SKM-1 (cell line): Measurements from ENCODE around the gene SATL1.
"Not testable (repeated sequence)": the region's sequence is repeated elsewhere in the genome, so short reads cannot be mapped to it uniquely, and the experiment has no call there.

ENCODE experiments used
- DNase-seq: peaks from one replicate; lab custom pipeline; 2025; ENCODE audit not compliant: unreplicated experiment; lab: John Stamatoyannopoulos, UW

Gene SATL1, protein sequence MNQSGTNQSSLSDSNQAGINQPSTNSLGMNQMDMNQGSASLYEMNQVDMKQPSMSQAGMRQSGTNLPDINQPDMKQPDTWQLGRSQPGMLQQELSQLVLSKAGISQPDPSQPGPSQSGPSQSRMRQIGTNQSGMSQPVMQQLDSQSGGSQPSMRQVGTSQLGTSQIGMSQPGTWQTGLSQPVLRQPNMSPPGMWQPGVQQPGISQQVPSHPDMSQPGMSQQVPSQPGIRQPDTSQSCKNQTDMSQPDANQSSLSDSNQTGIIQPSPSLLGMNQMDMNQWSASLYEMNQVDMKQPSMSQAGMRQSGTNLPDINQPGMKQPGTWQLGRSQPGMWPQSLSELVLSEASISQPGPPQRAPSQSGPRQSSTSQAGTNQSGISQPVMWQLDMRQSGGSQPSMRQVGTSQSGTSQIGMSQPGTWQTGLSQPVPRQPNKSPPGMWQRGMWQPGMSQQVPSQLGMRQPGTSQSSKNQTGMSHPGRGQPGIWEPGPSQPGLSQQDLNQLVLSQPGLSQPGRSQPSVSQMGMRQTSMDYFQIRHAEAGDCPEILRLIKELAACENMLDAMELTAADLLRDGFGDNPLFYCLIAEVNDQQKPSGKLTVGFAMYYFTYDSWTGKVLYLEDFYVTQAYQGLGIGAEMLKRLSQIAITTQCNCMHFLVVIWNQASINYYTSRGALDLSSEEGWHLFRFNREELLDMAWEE

DNA sequence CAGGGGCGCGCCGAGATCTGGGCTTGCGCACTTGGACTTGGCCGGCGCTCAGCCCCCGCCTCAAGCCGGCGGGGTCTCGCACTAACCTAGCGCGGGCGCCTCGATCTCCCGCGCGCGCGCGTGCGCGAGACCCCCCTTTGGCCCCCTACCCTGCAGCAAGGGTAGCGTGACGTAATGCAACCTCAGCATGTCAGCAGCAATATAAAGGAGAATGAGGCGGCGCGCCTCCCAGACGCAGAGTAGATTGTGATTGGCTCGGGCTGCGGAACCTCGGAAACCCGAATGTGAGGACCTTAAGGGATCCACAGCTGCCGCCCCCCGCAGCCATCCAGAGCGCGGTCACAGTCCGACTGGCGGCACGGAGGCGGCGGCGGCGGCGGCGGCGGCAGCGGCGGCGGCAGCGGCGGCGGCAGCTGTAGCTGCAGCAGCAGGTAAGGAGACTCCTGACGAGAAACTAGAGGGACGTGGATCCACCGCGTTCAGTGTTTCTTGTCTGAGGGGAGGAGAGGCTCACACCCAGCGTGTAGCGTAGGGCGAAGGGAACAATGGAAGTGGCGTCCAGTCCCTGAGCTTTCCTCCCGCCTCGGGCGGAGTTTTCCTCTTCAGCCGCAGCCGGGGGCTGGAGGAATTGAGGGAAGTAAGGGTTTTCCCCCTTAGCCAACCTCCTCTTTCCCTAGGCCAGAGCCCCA, at the start of gene SATL1, which contains the start of gene ZNF711:
Gene SATL1 (minus strand): TSS at position 19 of the 689 bp plus-strand sequence. CDS start 134,811 bp downstream, outside the sequence.
Gene ZNF711 (plus strand): TSS at position 231 of the 689 bp plus-strand sequence. CDS start 3,582 bp downstream, outside the sequence.
- no peak for DNase-seq

DNA sequence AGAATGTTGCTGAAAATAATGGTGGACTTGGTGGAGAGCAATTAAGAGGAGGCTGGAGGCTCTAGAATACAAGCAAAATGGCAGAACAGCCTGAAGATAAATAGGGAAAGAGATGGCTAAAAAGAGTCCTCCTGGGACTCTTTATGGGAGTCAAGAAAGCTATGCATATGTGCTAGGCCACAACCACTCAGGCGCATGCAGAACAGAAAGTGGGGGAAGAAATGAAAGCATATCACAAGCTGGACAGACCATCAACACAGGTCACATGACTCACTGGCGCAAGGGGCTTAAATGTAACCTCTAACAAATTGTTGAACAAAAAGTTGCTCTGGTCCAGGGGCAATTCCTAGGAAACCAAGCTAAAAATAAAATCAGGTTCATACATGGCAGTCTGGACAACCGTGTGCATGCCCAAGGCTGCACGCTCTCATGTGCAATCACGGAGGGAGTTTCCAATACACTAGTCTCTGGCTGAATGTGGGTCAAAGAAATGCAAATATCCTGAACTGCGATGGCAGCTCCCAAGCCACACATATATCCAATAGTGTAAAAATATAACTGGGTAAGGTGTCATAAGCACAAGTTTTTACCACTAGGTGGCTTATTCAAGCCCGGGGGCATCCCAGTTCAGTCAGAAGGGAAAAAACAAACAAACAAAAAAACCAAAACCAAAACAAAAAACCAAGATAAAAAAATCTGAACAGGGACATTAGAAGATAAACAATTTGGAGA, 45.6 kb upstream of the SATL1 start:
- DNase-seq = no peak

DNA sequence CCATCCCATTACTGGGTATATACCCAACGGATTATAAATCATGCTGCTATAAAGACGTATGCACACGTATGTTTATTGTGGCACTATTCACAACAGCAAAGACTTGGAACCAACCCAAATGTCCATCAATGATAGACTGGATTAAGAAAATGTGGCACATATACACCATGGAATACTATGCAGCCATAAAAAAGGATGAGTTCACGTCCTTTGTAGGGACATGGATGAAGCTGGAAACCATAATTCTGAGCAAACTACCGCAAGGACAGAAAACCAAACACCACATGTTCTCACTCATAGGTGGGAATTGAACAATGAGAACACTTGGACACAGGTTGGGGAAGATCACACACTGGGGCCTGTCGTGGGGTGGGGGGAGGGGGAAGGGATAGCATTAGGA, 41.7 kb upstream of the SATL1 start:
- DNase-seq = not testable (repeated sequence)

DNA sequence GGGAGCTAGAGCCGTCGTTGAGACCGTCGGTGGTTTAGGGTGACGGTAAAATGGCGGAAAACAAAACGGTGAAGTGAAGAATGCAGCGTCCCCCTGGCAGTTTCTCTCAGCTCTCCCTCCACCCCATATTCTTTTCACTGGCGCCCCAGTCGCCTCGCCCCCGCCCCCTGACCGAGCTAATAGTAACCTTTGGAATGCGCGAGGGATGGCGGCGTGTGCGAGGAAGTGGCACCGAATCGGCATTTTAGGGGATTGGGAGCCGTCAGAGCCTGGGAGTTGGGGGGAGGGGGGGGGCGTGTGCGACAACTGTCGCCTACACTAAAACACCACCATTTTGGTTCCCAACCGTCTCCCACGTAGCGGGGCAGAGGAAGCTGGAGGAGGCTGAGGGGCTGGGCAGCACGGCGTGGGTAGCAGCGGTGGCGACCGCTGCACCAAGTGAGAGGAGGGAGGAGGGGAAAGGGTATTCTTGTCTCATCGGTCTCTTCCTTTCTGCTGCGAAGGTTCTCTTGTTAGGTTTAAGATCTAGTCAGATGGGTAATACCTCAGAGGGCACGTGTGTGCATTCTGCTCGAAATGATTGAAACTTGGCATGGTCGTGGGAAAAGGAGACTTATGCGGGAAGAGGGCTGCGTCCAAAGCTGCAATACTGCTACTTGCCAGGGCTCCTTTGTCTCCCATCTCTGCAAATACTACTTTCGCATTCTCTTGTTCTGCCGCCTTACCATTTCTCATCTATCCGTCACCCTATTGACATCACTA, 1.1 kb upstream of the SATL1 start:
- no peak for DNase-seq

DNA sequence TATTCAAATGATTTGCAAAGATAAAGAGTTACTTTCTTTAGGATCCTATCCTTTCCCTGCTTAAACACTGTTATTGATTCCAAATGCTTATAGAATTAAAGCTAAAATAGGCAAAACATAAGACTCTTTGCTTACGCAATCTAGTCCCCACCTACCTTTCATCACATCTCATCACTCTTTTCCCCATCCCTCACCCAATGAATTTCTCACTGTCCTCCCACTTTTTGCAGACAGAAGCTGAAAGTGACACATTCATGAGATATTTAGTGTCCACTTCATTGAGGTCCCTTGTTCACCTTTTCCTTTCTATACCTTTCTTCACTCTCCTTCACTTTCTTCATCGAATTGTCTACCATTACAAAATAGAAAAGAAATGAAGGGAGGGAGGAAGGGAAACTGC, 424 bp downstream of the SATL1 start:
- no peak for DNase-seq

DNA sequence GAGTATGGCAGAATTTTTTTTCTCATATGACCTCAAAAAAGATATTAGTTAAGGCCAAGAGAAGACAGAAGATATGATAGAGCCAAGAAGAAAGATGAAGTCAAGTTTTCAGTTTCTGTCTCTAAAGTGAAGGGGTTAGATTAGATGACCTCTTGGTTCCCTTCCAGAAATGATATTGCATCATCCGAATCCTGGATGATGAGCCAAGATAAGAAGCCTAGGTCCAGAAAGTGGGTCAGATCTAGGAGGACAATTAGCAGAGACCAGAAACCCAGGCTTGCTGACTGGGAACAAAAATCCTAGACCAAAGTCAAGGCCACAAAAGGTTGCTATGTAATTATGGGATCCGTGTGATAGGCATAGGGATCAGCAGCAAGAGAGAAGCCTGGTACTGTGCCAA, 20.2 kb downstream of the SATL1 start:
- no peak for DNase-seq

DNA sequence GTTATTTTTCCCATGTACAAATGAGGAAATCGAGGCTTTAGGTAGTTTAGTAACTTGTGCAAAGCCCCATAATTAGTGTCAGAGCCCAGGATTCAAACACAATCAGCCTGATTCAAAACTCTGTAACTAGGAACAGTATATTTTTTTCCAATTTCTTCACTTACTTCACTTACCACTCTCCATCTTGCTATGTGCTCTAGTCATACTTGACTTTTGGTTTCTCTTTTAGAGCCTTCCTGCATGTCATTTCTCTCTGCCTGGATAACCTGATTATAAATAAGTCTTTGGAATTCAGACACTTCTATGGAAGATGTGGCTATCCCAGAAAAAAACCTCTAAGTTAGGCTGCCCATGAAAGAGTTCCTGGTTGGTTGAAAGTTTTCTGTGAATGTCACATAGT, 22.2 kb downstream of the SATL1 start:
- DNase-seq = no peak

DNA sequence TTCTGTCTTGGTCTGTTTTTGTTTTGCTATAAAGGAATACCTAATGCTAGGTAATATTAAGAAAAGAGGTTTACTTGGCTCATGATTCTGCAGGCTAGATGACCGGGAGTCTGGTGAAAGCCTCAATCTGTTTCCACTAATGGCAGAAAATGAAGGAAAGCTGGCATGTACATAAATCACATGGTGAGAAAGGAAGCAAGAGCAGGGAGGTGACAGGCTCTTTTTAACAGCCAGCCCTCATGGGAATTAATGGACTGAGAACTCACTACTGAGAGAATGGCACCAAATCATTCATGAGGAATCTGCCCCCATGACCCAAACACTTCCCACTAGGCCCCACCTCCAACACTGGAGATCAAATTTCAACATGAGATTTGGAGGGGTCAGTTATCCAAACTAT, 27.6 kb downstream of the SATL1 start:
- DNase-seq = no peak

DNA sequence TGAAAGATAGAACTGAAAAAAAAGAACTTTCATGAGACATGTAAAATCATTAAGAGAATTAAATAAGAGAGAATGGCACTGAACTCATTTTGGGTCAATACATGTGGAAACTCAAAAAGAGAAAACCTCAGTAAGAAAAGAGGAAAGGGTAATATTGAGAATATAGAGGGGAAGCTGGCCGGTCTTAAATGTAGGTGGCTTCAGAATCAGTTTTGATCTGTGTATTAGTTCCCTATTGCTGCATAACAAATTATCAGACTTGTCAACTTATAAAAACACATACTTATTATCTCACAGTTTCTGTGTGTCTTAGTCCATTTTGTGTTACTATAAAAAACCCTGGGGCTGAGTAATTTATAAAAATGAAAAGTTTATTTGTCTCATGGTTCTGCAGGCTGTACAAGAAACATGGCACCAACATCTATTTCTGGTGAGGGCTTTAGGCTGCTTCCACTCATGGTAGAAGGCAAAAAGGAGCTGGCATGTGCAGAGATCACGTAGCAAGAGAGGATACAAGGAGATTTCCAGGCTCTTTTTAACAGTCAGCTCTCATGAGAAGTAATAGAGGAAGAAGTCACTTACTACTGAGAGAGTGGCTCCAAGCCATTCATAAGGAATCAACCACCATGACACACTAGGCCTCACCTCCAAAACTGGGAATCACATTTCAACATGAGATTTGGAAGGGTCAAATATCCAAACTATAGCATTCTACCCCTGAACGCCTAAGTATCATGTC, 29.6 kb downstream of the SATL1 start:
- DNase-seq = no peak

DNA sequence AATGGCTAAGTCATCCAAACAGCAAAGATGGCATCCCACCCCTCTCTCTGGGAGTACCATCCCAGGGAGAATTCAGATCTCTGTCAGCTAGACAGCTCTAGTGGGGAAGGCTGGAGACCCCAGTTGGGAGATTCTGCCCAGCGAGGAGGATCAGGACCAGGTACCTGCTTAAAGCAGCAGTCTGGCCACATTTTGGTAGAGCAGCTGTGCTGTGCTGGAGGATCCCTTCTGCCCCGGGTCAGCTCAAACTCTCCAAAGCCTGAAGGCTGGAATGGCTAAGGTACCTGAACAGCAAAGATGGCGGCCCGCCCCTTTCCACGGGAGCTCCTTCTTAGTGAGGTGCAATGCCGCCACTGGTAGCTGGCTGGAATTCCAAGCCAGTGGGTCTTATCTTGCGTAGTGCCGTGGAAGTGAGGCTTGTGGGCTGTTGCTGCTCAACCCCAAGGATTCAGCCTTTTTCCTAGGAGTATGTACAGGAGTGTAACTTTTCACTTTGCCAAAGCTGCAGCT, 40.1 kb downstream of the SATL1 start:
- DNase-seq = no peak

DNA sequence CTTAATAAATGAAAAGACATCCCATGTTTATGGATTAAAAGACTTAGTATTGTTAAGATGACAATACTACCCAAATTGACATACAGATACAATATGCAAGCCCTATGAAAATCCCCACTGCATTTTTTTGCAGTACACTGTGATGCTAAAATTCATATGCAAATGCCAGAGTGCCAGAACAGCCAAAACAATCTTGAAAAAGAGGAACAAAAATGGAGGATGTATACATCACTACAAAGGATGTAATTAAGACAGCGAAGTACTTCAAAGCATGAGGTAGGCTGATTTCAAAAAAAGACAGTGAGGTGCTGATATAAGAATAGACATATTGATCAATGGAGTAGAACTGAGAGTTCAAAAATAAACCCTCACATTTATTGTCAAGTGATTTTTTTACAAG, 47.3 kb downstream of the SATL1 start:
- no peak for DNase-seq

DNA sequence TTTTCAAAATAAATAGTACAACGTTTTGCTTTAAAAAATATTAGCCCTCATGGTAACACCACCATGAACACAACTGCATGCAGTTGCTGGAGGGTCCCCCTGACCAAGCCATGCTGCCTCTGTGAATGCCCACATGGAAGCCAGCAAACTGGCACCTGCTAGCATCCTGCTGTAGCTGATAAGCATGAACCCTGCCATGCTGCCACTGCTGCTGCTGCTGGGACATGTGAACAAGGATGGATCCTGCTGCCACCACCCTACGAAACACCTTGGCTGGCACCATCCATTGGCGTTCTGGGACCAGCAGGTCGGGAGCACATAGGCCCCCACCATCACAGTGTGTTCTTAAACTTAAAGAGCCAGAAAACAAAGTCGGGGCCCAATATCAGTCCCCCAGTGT, 83.9 kb downstream of the SATL1 start:
- DNase-seq = no peak

DNA sequence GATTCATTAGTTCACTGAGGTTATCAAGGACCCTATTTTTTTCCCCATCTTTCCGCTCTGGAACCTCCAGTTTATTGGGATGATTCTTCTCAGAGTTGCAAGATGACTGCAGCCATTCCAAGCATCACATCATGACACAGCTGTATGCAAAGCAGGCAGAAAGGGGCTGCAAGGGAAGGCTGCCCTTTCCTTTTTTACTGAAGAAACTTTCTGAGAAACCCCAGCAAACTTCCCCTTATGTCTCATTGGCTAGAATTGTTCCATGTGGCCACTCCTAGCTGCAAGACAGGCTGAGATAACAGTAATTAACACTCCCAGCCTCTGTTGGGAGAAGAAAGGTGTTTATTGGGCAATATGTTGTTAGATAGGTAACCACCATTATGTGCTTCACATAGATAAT, 102.6 kb downstream of the SATL1 start:
- DNase-seq = no peak

DNA sequence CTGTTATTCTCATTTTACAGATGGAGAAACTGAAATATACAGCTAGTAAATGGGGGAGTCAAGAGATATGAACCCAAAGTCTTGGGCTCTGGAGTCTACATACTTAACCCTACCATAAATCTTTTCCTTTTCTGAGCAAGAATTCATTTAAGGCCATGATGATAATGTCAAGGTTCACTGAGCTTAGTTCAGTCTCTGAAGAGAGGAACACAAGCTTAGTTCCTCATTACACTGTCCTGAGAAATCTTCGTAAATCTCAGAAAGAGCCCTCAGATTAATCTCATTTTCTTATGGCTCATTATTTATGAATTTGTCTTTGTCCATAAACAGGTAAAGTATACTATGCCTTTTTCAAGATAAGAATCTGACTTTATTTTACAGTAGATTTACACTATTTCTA, 104.2 kb downstream of the SATL1 start:
- DNase-seq = no peak

DNA sequence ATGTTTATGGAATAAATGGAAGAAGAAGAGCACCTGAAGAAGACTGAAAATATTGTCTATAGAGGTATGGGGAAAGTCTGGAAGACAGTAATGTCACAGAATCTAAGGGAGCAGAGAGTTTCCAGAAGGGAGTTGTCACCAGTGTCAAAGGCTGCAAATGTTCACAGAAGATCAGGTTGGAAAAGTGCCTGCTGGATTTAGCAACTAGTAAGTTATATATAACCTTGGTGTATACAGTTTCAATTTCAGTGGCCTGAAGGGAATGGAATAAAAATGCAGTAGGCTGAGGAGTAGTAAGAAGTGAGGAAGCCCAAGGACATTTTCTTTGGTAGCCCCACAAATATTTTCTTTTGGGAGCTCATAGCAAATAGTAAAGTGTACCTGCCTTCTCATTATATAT, 107.2 kb downstream of the SATL1 start:
- no peak for DNase-seq

DNA sequence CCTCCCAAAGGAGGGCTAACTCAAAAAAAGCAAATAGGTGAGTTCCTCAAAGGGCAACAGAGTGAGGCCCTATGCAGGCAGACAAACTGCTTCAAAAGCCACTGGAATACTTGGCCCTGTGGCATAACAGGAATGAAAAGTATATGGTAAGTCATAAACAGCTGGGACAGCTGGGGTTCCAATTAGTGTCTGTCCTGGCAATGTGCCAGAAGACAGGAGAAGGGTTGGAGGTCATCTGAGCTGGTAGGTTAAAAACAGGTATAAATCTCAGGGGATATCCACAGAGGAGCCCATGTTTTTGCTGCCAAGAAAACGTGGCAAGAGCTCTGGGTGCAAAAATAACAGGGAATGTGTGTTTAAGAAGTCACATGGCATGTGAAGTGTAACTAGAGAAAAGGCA, 128.3 kb downstream of the SATL1 start:
- DNase-seq = no peak

DNA sequence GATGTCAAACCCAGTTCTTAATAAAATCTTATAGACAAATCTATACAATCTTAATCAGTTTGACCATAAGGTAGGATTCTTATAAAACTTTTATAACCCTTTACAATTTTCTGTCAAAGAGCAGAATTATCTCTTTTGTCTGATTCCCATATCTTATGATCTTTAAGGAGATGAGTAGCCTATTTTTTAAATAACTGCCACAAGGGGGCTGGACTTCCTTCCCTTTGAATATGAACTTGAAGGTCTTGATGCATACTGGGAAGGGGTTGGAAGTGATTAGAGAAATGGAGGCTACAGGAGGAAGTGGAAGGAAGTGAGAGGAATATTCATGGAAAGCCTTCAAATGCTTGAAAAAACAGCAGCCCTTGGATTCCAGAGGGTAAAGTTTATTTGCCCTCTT, 128.8 kb downstream of the SATL1 start:
- no peak for DNase-seq

DNA sequence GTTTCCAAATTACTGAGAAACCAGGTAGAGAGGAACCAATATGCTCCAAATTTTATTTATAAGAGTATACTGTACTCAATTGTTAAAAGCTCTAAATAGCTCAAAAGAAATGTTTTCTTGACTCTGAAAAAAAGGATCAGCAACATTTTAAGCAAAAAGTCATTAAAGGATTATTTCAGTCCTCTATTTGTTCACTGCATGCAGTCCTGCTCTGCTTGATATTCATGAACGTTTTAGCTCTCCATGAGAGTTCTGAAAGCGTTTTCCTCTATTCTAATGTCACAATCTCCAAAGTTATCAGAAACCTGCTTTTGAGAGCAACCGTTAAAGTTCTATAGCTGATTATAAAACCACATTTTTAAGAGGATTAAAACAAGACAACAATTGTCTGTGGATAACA, 129.4 kb downstream of the SATL1 start:
- no peak for DNase-seq

DNA sequence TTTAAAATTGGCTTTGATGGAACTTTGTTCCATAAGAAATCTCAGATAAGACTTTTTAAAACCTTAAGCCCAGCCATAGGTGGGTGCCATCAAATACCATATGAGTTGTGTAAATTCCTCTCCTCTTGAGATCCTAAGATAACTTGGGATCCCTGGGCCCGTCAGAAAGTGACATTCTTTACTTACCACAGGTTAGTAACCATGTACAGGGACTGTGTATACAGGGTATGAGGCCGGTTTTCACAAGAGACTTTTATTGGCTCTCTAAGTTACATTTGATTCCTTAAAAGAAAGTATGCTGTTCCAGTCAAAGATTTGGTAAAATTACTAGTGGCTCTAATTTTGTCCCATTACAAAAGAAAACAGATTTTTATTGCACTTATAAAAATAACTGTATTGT, 129.8 kb downstream of the SATL1 start:
- no peak for DNase-seq

DNA sequence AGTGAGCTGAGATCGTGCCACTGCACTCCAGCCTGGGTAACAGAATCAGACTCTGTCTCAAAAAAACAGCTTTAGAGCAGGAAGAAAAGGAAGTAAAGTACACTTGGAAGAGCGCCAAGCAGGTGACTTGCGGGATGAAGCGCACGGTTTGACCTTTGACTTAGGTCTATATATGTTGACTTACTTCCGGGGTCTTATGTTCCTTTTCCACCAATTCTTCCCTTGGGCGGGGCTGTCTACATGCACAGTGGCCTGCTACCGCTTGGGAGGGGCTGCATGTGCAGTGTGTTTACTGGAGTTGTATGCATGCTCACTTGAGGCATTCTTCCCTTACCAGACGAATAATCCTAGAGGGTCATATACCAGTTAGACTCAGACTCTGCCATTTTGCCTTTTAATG, 131.3 kb downstream of the SATL1 start:
- no peak for DNase-seq
